ENCODE measurements around the gene TMEM247.

DNA sequence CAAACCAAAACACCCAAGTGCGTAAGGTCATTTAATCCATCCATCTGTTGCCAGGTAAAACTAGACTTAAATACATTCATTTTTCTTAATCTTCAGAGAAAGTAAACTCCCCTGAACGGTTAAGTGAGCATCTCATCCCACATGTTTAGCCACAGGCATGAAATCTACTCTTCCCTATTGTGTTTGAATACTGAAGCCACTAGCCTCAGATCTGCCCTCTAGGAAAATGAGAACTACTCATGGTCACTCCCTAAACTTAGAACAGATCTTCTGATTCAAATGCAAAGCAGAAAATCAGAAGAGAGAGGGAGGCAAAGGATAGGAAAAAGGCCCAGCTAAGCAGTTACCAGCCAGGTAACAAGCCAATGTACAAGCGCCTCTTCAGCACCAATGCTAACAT lies 7.1 kb downstream of the TMEM247 start:
- TF ChIP-seq CTCF (IDR thresholded peaks at IDR 0.05): no peak
- TF ChIP-seq POLR2A (IDR thresholded peaks at IDR 0.05): no peak

Data from testis (tissue), 2 donors.